HEK293 (cell line): ENCODE measurements around the gene STUM.

ENCODE experiments used
- CTCF ChIP-seq: fragments of 450-650 bp; formaldehyde crosslinking; IDR thresholded peaks from 2 replicates; pipeline ENCODE4 v1.5.1; 2016; ENCODE audit warnings: missing biosample characterization, missing genetic modification characterization
- FEZF1 ChIP-seq: fragments of 450-650 bp; formaldehyde crosslinking; IDR thresholded peaks from 2 replicates; pipeline ENCODE4 v1.5.1; 2016; ENCODE audit warnings: missing biosample characterization, missing genetic modification characterization
- IKZF3 ChIP-seq: fragments of 450-650 bp; IDR thresholded peaks from 2 replicates; pipeline ENCODE4 v1.5.0; 2018; ENCODE audit warnings: missing biosample characterization, mild to moderate bottlenecking, missing genetic modification characterization, moderate library complexity
- OVOL3 ChIP-seq: fragments of 450-650 bp; formaldehyde crosslinking; IDR thresholded peaks from 2 replicates; pipeline ENCODE4 v1.5.1; 2016; ENCODE audit warnings: missing biosample characterization, missing genetic modification characterization
- PRDM10 ChIP-seq: fragments of 450-650 bp; formaldehyde crosslinking; IDR thresholded peaks from 2 replicates; pipeline ENCODE4 v1.5.1; 2016; ENCODE audit warnings: missing biosample characterization, missing genetic modification characterization
- SCRT2 ChIP-seq: fragments of 450-650 bp; formaldehyde crosslinking; IDR thresholded peaks from 2 replicates; pipeline ENCODE4 v1.5.1; 2016; ENCODE audit warnings: missing biosample characterization, missing genetic modification characterization
- ZBTB1 ChIP-seq: fragments of 450-650 bp; formaldehyde crosslinking; IDR thresholded peaks from 2 replicates; pipeline ENCODE4 v1.5.1; 2016; ENCODE audit warnings: missing biosample characterization, missing genetic modification characterization
- ZBTB26 ChIP-seq: fragments of 450-650 bp; formaldehyde crosslinking; optimal IDR thresholded peaks from 2 replicates; pipeline ENCODE3; 2016; ENCODE audit warnings: missing biosample characterization, mild to moderate bottlenecking, missing genetic modification characterization
- ZBTB7A ChIP-seq: fragments of 450-650 bp; formaldehyde crosslinking; IDR thresholded peaks from 2 replicates; pipeline ENCODE4 v1.5.1; 2016; ENCODE audit warnings: low read depth, missing biosample characterization, missing genetic modification characterization
- ZIC2 ChIP-seq: fragments of 450-650 bp; formaldehyde crosslinking; IDR thresholded peaks from 2 replicates; pipeline ENCODE4 v1.5.1; 2016; ENCODE audit warnings: missing biosample characterization, missing genetic modification characterization
- ZNF112 ChIP-seq: fragments of 450-650 bp; formaldehyde crosslinking; IDR thresholded peaks from 2 replicates; pipeline ENCODE4 v1.5.0; 2017; ENCODE audit warnings: missing biosample characterization, missing genetic modification characterization
- ZNF114 ChIP-seq: fragments of 450-650 bp; formaldehyde crosslinking; IDR thresholded peaks from 2 replicates; pipeline ENCODE4 v1.5.0; 2017; ENCODE audit warnings: missing biosample characterization, missing genetic modification characterization
- ZNF221 ChIP-seq: fragments of 450-650 bp; formaldehyde crosslinking; IDR thresholded peaks from 2 replicates; pipeline ENCODE4 v1.5.1; 2017; ENCODE audit warnings: missing biosample characterization, missing genetic modification characterization, borderline replicate concordance
- ZNF24 ChIP-seq: fragments of 450-650 bp; formaldehyde crosslinking; IDR thresholded peaks from 2 replicates; pipeline ENCODE4 v1.5.1; 2016; ENCODE audit warnings: missing biosample characterization, missing genetic modification characterization
- ZNF302 ChIP-seq: fragments of 450-650 bp; formaldehyde crosslinking; IDR thresholded peaks from 2 replicates; pipeline ENCODE4 v1.5.1; 2016; ENCODE audit warnings: missing biosample characterization, missing genetic modification characterization, low read depth
- ZNF362 ChIP-seq: fragments of 450-650 bp; formaldehyde crosslinking; IDR thresholded peaks from 2 replicates; pipeline ENCODE4 v1.5.1; 2016; ENCODE audit warnings: missing biosample characterization, missing genetic modification characterization
- ZNF404 ChIP-seq: fragments of 450-650 bp; formaldehyde crosslinking; IDR thresholded peaks from 2 replicates; pipeline ENCODE4 v1.5.1; 2017; ENCODE audit warnings: missing biosample characterization, missing genetic modification characterization
- ZNF416 ChIP-seq: fragments of 450-650 bp; formaldehyde crosslinking; IDR thresholded peaks from 2 replicates; pipeline ENCODE4 v1.5.1; 2016; ENCODE audit warnings: missing biosample characterization, missing genetic modification characterization
- ZNF449 ChIP-seq: fragments of 450-650 bp; formaldehyde crosslinking; IDR thresholded peaks from 2 replicates; pipeline ENCODE4 v1.5.1; 2017; ENCODE audit warnings: missing biosample characterization, mild to moderate bottlenecking, missing genetic modification characterization, moderate library complexity
- ZNF501 ChIP-seq: fragments of 450-650 bp; formaldehyde crosslinking; IDR thresholded peaks from 2 replicates; pipeline ENCODE4 v1.5.1; 2016; ENCODE audit warnings: missing biosample characterization, missing genetic modification characterization
- ZNF518A ChIP-seq: fragments of 450-650 bp; formaldehyde crosslinking; conservative IDR thresholded peaks from 2 replicates; pipeline ENCODE4 v1.5.1; 2016; ENCODE audit warnings: low read depth, missing biosample characterization, missing genetic modification characterization
- ZNF529 ChIP-seq: fragments of 450-650 bp; formaldehyde crosslinking; IDR thresholded peaks from 2 replicates; pipeline ENCODE4 v1.5.1; 2017; ENCODE audit warnings: missing genetic modification characterization, missing biosample characterization; ENCODE audit not compliant: insufficient replicate concordance
- ZNF561 ChIP-seq: fragments of 450-650 bp; IDR thresholded peaks from 2 replicates; pipeline ENCODE4 v1.5.1; 2018; ENCODE audit warnings: missing biosample characterization, missing genetic modification characterization, borderline replicate concordance
- ZNF623 ChIP-seq: fragments of 450-650 bp; formaldehyde crosslinking; IDR thresholded peaks from 2 replicates; pipeline ENCODE4 v1.5.1; 2016; ENCODE audit warnings: missing biosample characterization, missing genetic modification characterization
- ZNF837 ChIP-seq: fragments of 450-650 bp; formaldehyde crosslinking; IDR thresholded peaks from 2 replicates; pipeline ENCODE4 v1.5.1; 2016; ENCODE audit warnings: missing biosample characterization, missing genetic modification characterization
- ZNF843 ChIP-seq: fragments of 450-650 bp; formaldehyde crosslinking; IDR thresholded peaks from 2 replicates; pipeline ENCODE4 v1.5.1; 2016; ENCODE audit warnings: missing biosample characterization, missing genetic modification characterization
- ZSCAN30 ChIP-seq: fragments of 450-650 bp; IDR thresholded peaks from 2 replicates; pipeline ENCODE4 v1.5.1; 2018; ENCODE audit warnings: missing biosample characterization, mild to moderate bottlenecking, missing genetic modification characterization, moderate library complexity

The STUM gene

GRCh38 chr1:226626577-226626956 lies 78.0 kb downstream of the STUM start (continued):
- no peak for TF ChIP-seq ZNF114 (tag by site-specific recombination)
- TF ChIP-seq ZNF843 (tag by site-specific recombination): peak; percentile 27; the same call in 1 of the 2 replicates
- TF ChIP-seq ZBTB1 (tag by site-specific recombination): no peak
- no peak for TF ChIP-seq ZNF837 (tag by site-specific recombination)
- TF ChIP-seq ZNF24 (tag by site-specific recombination): no peak
- peak; percentile 24 for TF ChIP-seq ZNF623 (tag by site-specific recombination)
- TF ChIP-seq OVOL3 (tag by site-specific recombination): no peak
- no peak for TF ChIP-seq ZNF112
- peak; percentile 86 for TF ChIP-seq CTCF (tag by site-specific recombination)
- TF ChIP-seq ZNF416 (tag by site-specific recombination): no peak
- peak; percentile 72; the same call in 1 of the 2 replicates for TF ChIP-seq ZNF561 (tag by site-specific recombination)
- TF ChIP-seq ZNF518A: no peak
- no peak for TF ChIP-seq PRDM10 (tag by site-specific recombination)
- no peak for TF ChIP-seq ZNF302 (tag by site-specific recombination)
- no peak for TF ChIP-seq ZNF221 (tag by site-specific recombination)
- peak; percentile 90; the same call in 1 of the 2 replicates for TF ChIP-seq ZNF362
- no peak for TF ChIP-seq ZBTB26 (tag by site-specific recombination)
- no peak for TF ChIP-seq IKZF3
- TF ChIP-seq ZIC2: no peak
- no peak for TF ChIP-seq ZNF404 (tag by site-specific recombination)
- TF ChIP-seq ZSCAN30 (tag by site-specific recombination): peak; percentile 73
- peak; percentile 34; the same call in 1 of the 2 replicates for TF ChIP-seq ZNF449 (tag by site-specific recombination)
- TF ChIP-seq ZBTB7A (tag by site-specific recombination): no peak
- 0 out of 2 replicates have a peak, but pooled peaks have one; percentile 59 for TF ChIP-seq ZNF501
- TF ChIP-seq SCRT2: peak; percentile 54
- peak; percentile 16 for TF ChIP-seq ZNF529 (tag by site-specific recombination)
- no peak for TF ChIP-seq FEZF1 (tag by site-specific recombination)
